Measurements from ENCODE around the gene ADISSP. TPM values are rescaled to one million over a fixed set of nuclear protein-coding genes. Genes with fewer than 3 reads are reported as not detected.
A peak's percentile ranks its signal among the peaks of the same experiment; 100 is the strongest.

Gene ADISSP
- total RNA-seq, 1 donor from 2014 or later, result 13.5 TPM

- no peak for DNase-seq
Measured at GRCh38 chr20:3755269-3755668, 12.3 kb downstream of the ADISSP start.

DNA sequence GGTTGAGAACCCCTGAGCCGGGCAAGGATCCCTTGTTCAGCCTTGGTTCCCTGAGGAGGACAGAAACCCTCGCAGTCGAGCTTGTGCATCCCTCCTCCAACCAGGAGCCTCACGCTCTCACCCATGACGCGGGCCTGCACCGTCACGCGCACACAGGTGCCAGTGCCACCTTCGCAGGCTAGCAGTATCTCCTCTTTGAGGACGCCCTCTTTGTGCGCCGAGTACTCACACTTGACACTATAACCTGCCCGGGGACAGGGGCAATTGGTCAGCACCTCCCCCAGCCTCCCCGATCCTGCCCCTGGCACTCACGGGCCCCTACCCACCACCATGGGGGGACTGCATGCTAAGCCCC is 13.3 kb downstream of the ADISSP start:
- no peak for DNase-seq

- no peak for DNase-seq
Measured at GRCh38 chr20:3753501-3754275, 13.9 kb downstream of the ADISSP start.

GRCh38 chr20:3753098-3753497 is 14.5 kb downstream of the ADISSP start:
- peak; percentile 80 for DNase-seq

GRCh38 chr20:3752386-3752759 is 15.2 kb downstream of the ADISSP start:
- DNase-seq, result no peak

GRCh38 chr20:3751675-3752385 is 15.7 kb downstream of the ADISSP start:
- DNase-seq, result peak; percentile 56

DNA sequence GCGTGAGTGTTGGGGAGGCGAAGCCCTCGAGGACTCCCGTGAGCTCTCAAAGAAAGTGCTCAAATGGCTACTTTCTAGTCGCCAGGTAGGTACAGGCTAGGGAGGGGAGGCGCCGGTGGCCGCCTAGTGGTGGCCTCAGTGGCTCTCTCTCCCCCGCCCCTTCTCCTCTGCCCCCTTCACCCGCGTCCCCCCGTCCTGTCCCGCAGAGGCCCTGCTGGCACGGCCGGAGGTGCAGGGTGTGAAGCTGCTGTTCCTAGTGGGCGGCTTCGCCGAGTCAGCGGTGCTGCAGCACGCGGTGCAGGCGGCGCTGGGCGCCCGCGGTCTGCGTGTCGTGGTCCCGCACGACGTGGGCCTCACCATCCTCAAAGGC is 16.3 kb downstream of the ADISSP start:
- DNase-seq, result no peak

DNA sequence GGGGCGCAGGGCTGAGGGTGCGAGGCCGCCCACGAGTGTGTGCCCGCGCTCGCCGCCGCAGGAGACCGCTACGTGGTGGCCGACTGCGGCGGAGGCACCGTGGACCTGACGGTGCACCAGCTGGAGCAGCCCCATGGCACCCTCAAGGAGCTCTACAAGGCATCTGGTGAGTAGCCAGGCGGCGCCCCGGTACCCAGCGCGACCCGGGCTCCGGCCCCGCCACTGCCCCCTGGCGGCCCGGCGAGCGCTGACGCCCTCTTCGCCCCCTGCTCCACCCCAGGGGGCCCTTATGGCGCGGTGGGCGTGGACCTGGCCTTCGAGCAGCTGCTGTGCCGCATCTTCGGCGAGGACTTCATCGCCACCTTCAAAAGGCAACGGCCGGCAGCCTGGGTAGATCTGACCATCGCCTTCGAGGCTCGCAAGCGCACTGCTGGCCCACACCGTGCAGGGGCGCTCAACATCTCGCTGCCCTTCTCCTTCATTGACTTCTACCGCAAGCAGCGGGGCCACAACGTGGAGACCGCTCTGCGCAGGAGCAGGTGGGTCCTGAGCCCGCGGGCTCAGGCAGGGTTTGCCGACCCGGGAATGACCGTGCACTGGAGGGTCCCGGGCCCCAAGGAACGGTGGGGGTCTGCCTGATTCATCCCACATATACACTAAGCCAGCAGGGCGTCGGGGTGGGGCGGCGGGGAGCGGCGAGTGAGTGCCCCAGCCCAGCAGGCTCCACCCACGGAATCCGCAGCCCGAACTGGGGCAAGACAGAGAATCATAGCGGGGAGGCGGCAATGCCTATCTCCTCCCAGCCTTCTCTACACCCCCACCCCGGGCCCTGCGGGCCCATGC is 17.6 kb downstream of the ADISSP start:
- peak; percentile 68 for DNase-seq

DNA sequence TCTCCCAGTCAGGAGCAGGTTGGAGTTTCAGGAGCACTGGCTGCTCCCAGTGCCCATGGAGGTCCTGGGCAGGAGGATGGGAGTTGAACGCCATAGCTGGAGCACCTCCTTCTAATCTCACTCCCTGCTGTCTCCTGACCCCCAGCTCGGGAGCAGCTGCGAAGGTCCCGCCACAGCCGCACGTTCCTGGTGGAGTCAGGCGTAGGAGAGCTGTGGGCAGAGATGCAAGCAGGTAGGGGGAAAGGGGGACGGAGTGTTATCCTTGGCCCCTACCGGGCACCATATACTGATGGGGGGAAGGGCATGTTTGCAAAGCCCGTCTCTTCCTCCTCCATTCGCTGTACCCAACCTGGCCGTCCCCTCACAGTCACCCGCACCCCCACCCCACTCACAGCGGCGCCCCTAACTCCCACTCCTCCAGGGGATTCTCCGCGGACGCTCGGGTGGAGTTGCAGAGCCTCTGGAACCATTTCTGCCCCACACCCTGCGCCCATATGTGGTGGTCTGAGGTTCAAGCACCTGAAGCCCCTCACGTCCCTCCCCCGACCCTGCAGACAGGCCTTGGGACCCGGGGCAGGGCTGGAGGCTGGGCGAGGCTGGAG is 18.4 kb downstream of the ADISSP start:
- no peak for DNase-seq

DNA sequence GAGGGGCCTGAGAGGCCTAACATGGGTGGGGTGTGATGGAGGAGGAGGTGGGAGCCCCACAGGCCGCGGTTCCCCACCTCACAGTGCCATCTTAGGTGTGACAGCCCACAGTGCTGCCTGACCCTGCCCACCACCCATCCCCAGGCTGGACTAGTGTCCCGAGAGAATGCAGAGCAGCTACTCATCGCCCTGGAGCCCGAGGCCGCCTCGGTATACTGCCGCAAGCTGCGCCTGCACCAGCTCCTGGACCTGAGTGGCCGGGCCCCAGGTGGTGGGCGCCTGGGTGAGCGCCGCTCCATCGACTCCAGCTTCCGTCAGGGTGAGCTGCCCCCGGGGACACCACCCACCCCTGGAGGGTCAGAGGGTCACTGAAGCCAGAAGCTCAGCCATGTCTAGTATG is 19.5 kb downstream of the ADISSP start:
- DNase-seq, result no peak

GRCh38 chr20:3747471-3747870 is 20.1 kb downstream of the ADISSP start:
- DNase-seq, result no peak

DNA sequence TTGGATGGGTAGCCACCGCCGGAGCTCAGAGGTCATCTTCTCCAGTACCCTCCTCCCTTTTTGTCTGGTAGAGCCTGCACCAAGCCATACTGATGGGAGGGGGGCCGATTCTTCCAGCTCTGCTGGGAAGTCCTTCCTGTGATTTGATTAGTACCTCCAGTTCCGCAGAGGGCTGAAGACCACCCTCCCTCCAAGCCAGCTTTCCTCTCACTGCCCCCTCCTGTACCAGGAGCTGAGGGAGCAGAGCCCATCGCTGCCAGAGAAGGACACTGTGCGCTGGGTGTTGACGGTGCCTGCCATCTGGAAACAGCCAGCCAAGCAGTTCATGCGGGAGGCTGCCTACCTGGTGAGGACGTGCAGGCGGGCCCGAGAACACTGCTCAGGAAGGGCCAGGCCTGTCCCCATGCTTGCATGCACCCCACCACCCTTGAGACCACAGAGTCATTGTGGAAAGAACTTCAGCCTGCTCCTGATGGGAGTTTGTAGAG is 21.8 kb downstream of the ADISSP start:
- no peak for DNase-seq

DNA sequence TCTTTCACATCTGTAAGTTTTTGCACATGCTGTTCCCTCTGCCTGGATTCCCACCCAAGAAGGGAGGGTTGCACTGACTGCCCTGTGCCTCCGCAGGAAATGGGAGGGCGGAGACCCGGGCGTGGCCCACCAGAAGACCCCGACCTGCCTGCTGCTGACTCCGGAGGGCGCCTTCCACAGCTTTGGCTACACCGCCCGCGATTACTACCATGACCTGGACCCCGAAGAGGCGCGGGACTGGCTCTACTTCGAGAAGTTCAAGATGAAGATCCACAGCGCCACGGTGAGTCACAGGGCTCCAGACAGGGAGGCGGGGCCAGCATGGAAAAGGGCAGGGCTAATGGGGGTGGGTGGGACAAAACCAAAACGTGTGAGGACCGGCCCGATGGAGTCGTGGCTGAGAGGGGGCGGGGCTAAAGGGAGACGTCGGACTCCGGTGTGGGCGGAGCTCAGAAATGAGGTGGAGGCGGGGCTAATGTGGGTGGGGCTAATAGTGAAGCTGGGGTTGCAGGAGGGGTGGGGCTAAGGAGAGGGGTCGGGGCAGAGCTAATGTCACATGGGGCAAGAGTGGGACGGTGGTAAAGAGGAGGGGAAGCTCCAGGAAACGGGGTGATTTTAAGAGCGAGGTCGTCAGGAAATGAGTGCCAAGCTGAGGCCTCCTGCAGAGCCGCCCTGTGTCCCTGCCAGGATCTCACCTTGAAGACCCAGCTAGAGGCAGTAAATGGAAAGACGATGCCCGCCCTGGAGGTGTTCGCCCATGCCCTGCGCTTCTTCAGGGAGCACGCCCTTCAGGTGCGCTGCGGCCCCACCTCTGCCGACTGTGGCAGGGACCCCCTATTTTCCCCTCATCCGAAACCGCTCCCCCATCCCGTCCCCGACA is 22.5 kb downstream of the ADISSP start:
- peak; percentile 67 for DNase-seq

DNA sequence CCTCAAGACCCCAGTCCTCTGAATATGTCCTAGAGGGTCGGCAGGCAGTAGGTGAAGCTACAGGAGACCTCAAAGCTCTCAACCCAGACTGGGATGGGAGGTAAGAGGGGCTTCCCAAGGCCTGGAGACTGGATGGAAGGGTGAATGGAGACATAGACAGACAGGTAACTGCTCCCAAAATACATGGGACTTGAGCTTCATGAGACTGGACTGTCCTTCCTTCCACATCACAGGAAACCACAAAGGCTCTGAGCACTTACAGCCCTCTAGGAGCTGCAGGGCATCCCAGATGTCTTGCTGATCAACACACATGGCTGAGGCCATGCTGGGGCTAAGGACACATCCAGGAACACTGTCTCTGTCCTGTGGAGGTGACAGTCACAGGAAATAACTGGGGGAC is 23.5 kb downstream of the ADISSP start:
- no peak for DNase-seq

GRCh38 chr20:3743251-3743650 is 24.3 kb downstream of the ADISSP start:
- DNase-seq, result no peak

DNA sequence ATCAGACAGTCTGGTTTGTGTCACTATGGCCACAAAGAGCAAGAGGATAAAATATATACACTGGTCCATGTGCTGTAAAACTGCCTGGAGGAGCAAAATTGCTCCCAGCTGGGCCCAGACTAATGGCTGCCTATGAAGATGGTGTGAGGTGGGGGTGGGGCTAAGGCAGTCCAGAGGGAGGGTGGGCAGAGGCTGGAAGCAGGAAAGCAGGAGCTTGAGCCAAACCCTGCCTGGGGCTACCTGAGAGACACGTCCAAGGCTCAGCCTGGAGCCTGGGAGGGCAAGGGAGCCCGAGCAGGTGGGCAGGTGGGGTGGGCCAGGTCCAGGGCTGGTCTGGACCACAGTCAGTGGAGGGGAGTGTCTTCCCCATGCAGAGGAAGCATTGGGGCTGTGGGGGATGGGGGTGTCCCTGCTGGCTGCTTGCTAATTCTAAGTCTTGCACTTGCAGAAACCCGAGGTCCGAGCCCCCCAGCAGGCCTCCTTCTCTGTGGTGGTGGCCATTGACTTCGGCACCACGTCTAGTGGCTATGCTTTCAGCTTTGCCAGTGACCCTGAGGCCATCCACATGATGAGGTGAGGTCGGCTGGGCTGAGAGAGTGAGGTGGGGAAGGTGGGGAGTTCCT is 25.6 kb downstream of the ADISSP start:
- no peak for DNase-seq

DNA sequence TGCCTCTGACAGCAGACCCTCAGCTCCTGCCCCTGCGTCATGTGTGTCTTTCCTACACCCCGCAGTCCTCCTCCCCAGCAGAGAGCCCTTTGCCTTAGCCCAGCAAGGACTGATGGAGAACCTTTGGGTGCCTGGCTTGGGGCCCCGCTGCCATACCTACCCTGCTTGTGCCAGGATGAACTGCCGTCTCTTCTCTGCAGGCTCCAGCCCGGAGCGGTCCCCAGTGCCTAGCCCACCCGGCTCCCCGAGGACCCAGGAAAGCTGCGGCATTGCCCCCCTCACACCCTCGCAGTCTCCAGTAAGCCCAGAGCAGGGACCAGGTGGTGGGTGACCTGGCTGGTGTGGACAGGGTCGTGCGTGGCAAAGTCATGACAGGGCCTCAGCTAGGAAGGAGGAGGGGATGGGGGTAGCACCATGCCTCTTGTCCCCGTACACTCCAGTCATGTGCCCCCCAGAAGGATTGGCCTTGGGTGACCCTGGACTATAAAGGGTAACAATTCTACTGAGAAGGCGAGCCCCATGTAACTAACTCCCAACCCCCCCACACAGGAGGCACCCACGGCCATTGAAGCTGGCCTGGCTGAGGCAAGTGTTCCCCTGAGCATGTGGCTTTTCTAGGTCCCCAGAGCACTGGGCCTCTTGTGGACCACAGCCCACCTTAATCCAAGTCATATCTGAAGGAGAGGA is 26.8 kb downstream of the ADISSP start:
- no peak for DNase-seq

DNA sequence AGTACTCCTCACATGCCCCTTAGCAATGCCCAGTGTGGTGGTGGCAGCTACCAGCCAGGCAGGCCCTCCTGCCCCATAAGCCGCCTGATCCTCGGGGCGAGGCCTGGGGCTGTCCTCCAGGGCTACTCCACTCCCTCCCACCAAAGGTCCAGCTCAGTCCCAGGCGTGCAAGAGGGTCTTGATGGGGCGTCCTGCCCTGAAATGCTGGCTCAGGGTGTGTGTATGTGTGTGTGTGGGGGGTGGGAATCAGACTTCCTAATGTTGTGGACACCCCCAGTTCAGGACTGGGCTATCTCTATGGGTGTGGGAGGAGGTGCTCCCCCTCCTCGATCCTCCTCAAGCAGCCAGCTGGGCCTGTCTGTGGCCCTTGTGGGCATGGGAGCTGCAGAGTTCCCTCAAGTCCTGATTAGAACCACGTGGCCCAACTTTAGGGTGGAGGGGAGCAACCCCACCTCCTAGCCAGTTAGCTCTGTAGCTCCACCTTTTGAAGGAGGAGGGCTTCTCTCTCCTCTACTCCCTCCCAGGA is 27.6 kb downstream of the ADISSP start:
- no peak for DNase-seq

GRCh38 chr20:3739054-3739925 is 28.3 kb downstream of the ADISSP start:
- DNase-seq, result no peak
